CD4-positive, CD25-positive, alpha-beta regulatory T cell (primary cell): ENCODE results near the gene CCDC198. TPM values are rescaled to one million over a fixed set of nuclear protein-coding genes. Genes with fewer than 3 reads are reported as not detected.

Experiments
- ATAC-seq, 2 donors: fragments of 150-1000 bp; cut with Tn5 transposase; one replicate each; pipeline ENCODE4 v1.10.0; 2021; ENCODE audit warnings: low read depth in 2 of 2, moderate number of reproducible peaks in 2 of 2, moderate library complexity in 1 of 2
- DNase-seq, 3 donors: peaks; one replicate each; pipeline versions ENCODE4 v3.0.0 to v3.0.0-alpha.2; 2012 to 2022; ENCODE audit warnings: mixed read lengths in 1 of 3
- H3K27ac ChIP-seq: one replicate; pipeline ENCODE4 v1.7.0; 2013; ENCODE audit warnings: mild to moderate bottlenecking, low read length; ENCODE audit not compliant: insufficient read depth, poor library complexity, severe bottlenecking
- H3K27me3 ChIP-seq: one replicate; pipeline ENCODE4 v1.7.0; 2013; ENCODE audit warnings: low read length; ENCODE audit not compliant: control insufficient read depth, insufficient read depth
- H3K36me3 ChIP-seq: one replicate; pipeline ENCODE4 v1.7.0; 2013; ENCODE audit warnings: mild to moderate bottlenecking, low read length, moderate library complexity; ENCODE audit not compliant: control insufficient read depth, insufficient read depth
- H3K4me1 ChIP-seq: 2 replicates; pipeline ENCODE4 v1.7.0; 2013; ENCODE audit warnings: mild to moderate bottlenecking, low read length; ENCODE audit not compliant: insufficient read depth, control insufficient read depth, poor library complexity, severe bottlenecking
- H3K4me3 ChIP-seq: one replicate; pipeline ENCODE4 v1.7.0; 2013; ENCODE audit warnings: low read depth, mild to moderate bottlenecking, low read length, moderate library complexity
- H3K9me3 ChIP-seq, 2 experiments: 1 replicate in 1 of 2; 2 replicates in 1 of 2; pipeline ENCODE4 v1.7.0; 2013; ENCODE audit warnings: low read length in 2 of 2, mild to moderate bottlenecking in 1 of 2, moderate library complexity in 1 of 2; ENCODE audit not compliant: control insufficient read depth in 2 of 2
- H3K27ac Mint-ChIP-seq, 3 donors: one replicate each; pipeline ENCODE4 v1.8.0; 2020 to 2022; ENCODE audit warnings: mild to moderate bottlenecking in 3 of 3, mixed read lengths in 3 of 3, moderate library complexity in 2 of 3
- H3K27me3 Mint-ChIP-seq: one replicate; pipeline ENCODE4 v1.8.0; 2022; ENCODE audit warnings: mild to moderate bottlenecking, mixed read lengths
- H3K36me3 Mint-ChIP-seq: one replicate; pipeline ENCODE4 v1.8.0; 2020; ENCODE audit warnings: mixed read lengths
- H3K4me1 Mint-ChIP-seq, 4 donors: one replicate each; pipeline ENCODE4 v1.8.0; 2020 to 2022; ENCODE audit warnings: mixed read lengths in 4 of 4, mild to moderate bottlenecking in 1 of 4
- H3K4me3 Mint-ChIP-seq, 4 donors: one replicate each; pipeline ENCODE4 v1.8.0; 2020 to 2022; ENCODE audit warnings: mild to moderate bottlenecking in 4 of 4, mixed read lengths in 4 of 4, moderate library complexity in 3 of 4
- H3K9me3 Mint-ChIP-seq, 7 donors: one replicate each; pipeline ENCODE4 v1.8.0; 2020 to 2022; ENCODE audit warnings: mixed read lengths in 7 of 7, mild to moderate bottlenecking in 3 of 7, moderate library complexity in 2 of 7
- polyA plus RNA-seq, 4 donors: library from polyadenylated mRNA; unstranded; fragments of 300-500 nt; fragmentation: Illumina TruSeq; gene quantifications; one replicate each; pipeline ENCODE4 v1.2.3, GENCODE V29; 2021
- total RNA-seq: library from RNA; stranded (reverse); gene quantifications from one replicate; pipeline ENCODE4 v1.2.3, GENCODE V29; 2022

CCDC198 gene
- total and polyA plus RNA-seq, 5 donors from 2014 or later = not detected

- no peaks in the 10 kb centered on the region for H3K9me3 Mint-ChIP-seq
- DNase-seq = peak in 1 of 3 donors; percentile 12
- H3K4me1 ChIP-seq = no peaks in the 10 kb centered on the region
- H3K27me3 Mint-ChIP-seq = no peaks in the 10 kb centered on the region
- H3K36me3 Mint-ChIP-seq = no peaks in the 10 kb centered on the region
- no peak overlapping the region for H3K27ac Mint-ChIP-seq
- ATAC-seq = no peak
- no peak overlapping the region for H3K4me3 Mint-ChIP-seq
- H3K9me3 ChIP-seq = no peaks in the 10 kb centered on the region
- no peak overlapping the region for H3K27ac ChIP-seq
- H3K27me3 ChIP-seq = no peaks in the 10 kb centered on the region
- no peak overlapping the region for H3K4me3 ChIP-seq
- H3K36me3 ChIP-seq = no peaks in the 10 kb centered on the region
- no peaks in the 10 kb centered on the region for H3K4me1 Mint-ChIP-seq
Observed at GRCh38 chr14:57486767-57487379, 6.8 kb downstream of the CCDC198 start.

- no peaks in the 10 kb centered on the region for H3K4me1 ChIP-seq
- Mint-ChIP-seq H3K27ac (no peak overlapping the region), H3K4me3 (no peak overlapping the region), H3K36me3 (no peaks in the 10 kb centered on the region), H3K9me3 (no peaks in the 10 kb centered on the region), H3K27me3 (no peaks in the 10 kb centered on the region), H3K4me1 (no peaks in the 10 kb centered on the region)
- ATAC-seq = no peak
- no peak overlapping the region for H3K4me3 ChIP-seq
- no peaks in the 10 kb centered on the region for H3K9me3 ChIP-seq
- no peaks in the 10 kb centered on the region for H3K27me3 ChIP-seq
- H3K27ac ChIP-seq = no peak overlapping the region
- no peak for DNase-seq
- no peaks in the 10 kb centered on the region for H3K36me3 ChIP-seq
Observed at GRCh38 chr14:57485635-57486034, 8.0 kb downstream of the CCDC198 start.

GRCh38 chr14:57482120-57482519 is 11.5 kb downstream of the CCDC198 start:
- Mint-ChIP-seq H3K27me3 (no peaks in the 10 kb centered on the region), H3K27ac (no peak overlapping the region), H3K4me3 (no peak overlapping the region), H3K9me3 (no peaks in the 10 kb centered on the region), H3K4me1 (no peaks in the 10 kb centered on the region), H3K36me3 (no peaks in the 10 kb centered on the region)
- Histone ChIP-seq H3K27me3 (peaks cover 3% of the 10 kb centered on the region), H3K27ac (no peak overlapping the region), H3K4me1 (no peaks in the 10 kb centered on the region), H3K9me3 (no peaks in the 10 kb centered on the region), H3K36me3 (no peaks in the 10 kb centered on the region), H3K4me3 (no peak overlapping the region)
- DNase-seq = no peak
- no peak for ATAC-seq

GRCh38 chr14:57480051-57480450 is 13.6 kb downstream of the CCDC198 start:
- Histone ChIP-seq H3K9me3 (no peaks in the 10 kb centered on the region), H3K4me1 (no peaks in the 10 kb centered on the region), H3K36me3 (no peaks in the 10 kb centered on the region), H3K27ac (no peak overlapping the region), H3K27me3 (peaks cover 3% of the 10 kb centered on the region), H3K4me3 (no peak overlapping the region)
- ATAC-seq = no peak
- Mint-ChIP-seq H3K4me1 (no peaks in the 10 kb centered on the region), H3K36me3 (no peaks in the 10 kb centered on the region), H3K27me3 (no peaks in the 10 kb centered on the region), H3K27ac (no peak overlapping the region), H3K4me3 (no peak overlapping the region), H3K9me3 (no peaks in the 10 kb centered on the region)
- DNase-seq = no peak

- Mint-ChIP-seq H3K36me3 (no peaks in the 10 kb centered on the region), H3K27ac (no peak overlapping the region), H3K27me3 (no peaks in the 10 kb centered on the region), H3K4me3 (no peak overlapping the region), H3K4me1 (no peaks in the 10 kb centered on the region), H3K9me3 (no peaks in the 10 kb centered on the region)
- Histone ChIP-seq H3K4me3 (no peak overlapping the region), H3K4me1 (no peaks in the 10 kb centered on the region), H3K36me3 (no peaks in the 10 kb centered on the region), H3K27me3 (peaks cover 3% of the 10 kb centered on the region), H3K27ac (no peak overlapping the region), H3K9me3 (no peaks in the 10 kb centered on the region)
- ATAC-seq (no peak), DNase-seq (no peak)
Observed at GRCh38 chr14:57479197-57479596, 14.5 kb downstream of the CCDC198 start.

- Mint-ChIP-seq H3K27ac (no peak overlapping the region), H3K4me1 (no peaks in the 10 kb centered on the region), H3K36me3 (no peaks in the 10 kb centered on the region), H3K4me3 (no peak overlapping the region), H3K27me3 (no peaks in the 10 kb centered on the region), H3K9me3 (no peaks in the 10 kb centered on the region)
- no peak for DNase-seq
- H3K9me3 ChIP-seq = no peaks in the 10 kb centered on the region
- ATAC-seq = no peak
- H3K4me1 ChIP-seq = no peaks in the 10 kb centered on the region
- H3K36me3 ChIP-seq = no peaks in the 10 kb centered on the region
- no peak overlapping the region for H3K27ac ChIP-seq
- peaks cover 3% of the 10 kb centered on the region for H3K27me3 ChIP-seq
- H3K4me3 ChIP-seq = no peak overlapping the region
Observed at GRCh38 chr14:57478050-57478449, 15.6 kb downstream of the CCDC198 start.

GRCh38 chr14:57470909-57471308 is 22.7 kb downstream of the CCDC198 start:
- no peaks in the 10 kb centered on the region for H3K36me3 Mint-ChIP-seq
- ATAC-seq (no peak), DNase-seq (no peak)
- no peak overlapping the region for H3K27ac Mint-ChIP-seq
- H3K27me3 ChIP-seq = peaks cover 1% of the 10 kb centered on the region
- no peaks in the 10 kb centered on the region for H3K36me3 ChIP-seq
- H3K4me3 ChIP-seq = no peak overlapping the region
- no peak overlapping the region for H3K4me3 Mint-ChIP-seq
- H3K27ac ChIP-seq = no peak overlapping the region
- H3K9me3 ChIP-seq = no peaks in the 10 kb centered on the region
- H3K27me3 Mint-ChIP-seq = peaks cover 4% of the 10 kb centered on the region
- no peaks in the 10 kb centered on the region for H3K4me1 Mint-ChIP-seq
- no peaks in the 10 kb centered on the region for H3K4me1 ChIP-seq
- H3K9me3 Mint-ChIP-seq = peaks cover 0 to 2% (median 0%) of the 10 kb centered on the region in 7 donors

- no peaks in the 10 kb centered on the region for H3K4me1 Mint-ChIP-seq
- Histone ChIP-seq H3K27me3 (no peaks in the 10 kb centered on the region), H3K9me3 (no peaks in the 10 kb centered on the region), H3K4me3 (no peak overlapping the region), H3K27ac (no peak overlapping the region), H3K36me3 (no peaks in the 10 kb centered on the region), H3K4me1 (no peaks in the 10 kb centered on the region)
- DNase-seq = no peak
- H3K36me3 Mint-ChIP-seq = no peaks in the 10 kb centered on the region
- no peak overlapping the region for H3K27ac Mint-ChIP-seq
- H3K27me3 Mint-ChIP-seq = peaks cover 7% of the 10 kb centered on the region
- no peak for ATAC-seq
- H3K9me3 Mint-ChIP-seq = peaks cover 0 to 2% (median 0%) of the 10 kb centered on the region in 7 donors
- no peak overlapping the region for H3K4me3 Mint-ChIP-seq
Observed at GRCh38 chr14:57464008-57464730, 29.5 kb downstream of the CCDC198 start.
